ENCODE data around the gene VEZF1.

DNA sequence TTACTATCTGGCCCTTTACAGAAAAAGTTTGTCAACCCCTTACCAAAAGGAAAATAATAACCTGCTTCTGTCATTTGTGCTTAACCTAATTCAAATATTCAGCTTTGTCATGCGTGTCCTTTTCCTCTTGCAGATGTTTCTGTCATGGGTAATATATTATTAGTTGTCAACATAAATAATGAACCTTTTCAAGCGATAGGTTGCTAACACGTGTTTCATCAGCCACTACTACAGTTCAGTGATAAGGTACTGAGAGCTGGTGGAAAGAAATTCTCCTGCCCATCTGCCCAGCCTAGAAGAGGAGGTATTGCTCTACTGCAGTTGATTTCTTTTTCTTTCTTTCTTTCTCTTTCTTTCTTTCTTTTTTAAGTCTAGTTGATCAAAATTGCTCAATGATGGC is 31.0 kb upstream of the VEZF1 start:
- TF ChIP-seq YY1 (IDR thresholded peaks at IDR 0.05; ENCODE audit: low read depth, low read length) (no peak), RFX5 (IDR thresholded peaks at IDR 0.05; ENCODE audit: borderline replicate concordance, low read depth, low read length) (no peak), NANOG (IDR thresholded peaks at IDR 0.05; ENCODE audit: insufficient read depth, low read depth, low read length, poor library complexity, severe bottlenecking) (no peak), JUND (IDR thresholded peaks at IDR 0.05; ENCODE audit: low read length) (no peak), HDAC6 (IDR thresholded peaks at IDR 0.05; ENCODE audit: low read depth, low read length) (no peak), POLR2A (IDR thresholded peaks at IDR 0.05; ENCODE audit: control extremely low read depth in 1 of 2, low read depth in 2 of 2, low read length in 2 of 2) (no peak), POLR2AphosphoS5 (IDR thresholded peaks at IDR 0.05; ENCODE audit: low read depth, low read length) (no peak), GABPA (IDR thresholded peaks at IDR 0.05; ENCODE audit: borderline replicate concordance, insufficient read depth, low read length) (no peak), JUN (IDR thresholded peaks at IDR 0.05; ENCODE audit: low read depth, low read length) (no peak), CEBPB (IDR thresholded peaks at IDR 0.05; ENCODE audit: low read depth, low read length) (no peak), SIN3A (conservative IDR thresholded peaks at IDR 0.05 in 1 of 2, IDR thresholded peaks at IDR 0.05 in 1 of 2; ENCODE audit: low read depth in 1 of 2, low read length in 2 of 2) (no peak)
- TF ChIP-seq, protein P1, sequence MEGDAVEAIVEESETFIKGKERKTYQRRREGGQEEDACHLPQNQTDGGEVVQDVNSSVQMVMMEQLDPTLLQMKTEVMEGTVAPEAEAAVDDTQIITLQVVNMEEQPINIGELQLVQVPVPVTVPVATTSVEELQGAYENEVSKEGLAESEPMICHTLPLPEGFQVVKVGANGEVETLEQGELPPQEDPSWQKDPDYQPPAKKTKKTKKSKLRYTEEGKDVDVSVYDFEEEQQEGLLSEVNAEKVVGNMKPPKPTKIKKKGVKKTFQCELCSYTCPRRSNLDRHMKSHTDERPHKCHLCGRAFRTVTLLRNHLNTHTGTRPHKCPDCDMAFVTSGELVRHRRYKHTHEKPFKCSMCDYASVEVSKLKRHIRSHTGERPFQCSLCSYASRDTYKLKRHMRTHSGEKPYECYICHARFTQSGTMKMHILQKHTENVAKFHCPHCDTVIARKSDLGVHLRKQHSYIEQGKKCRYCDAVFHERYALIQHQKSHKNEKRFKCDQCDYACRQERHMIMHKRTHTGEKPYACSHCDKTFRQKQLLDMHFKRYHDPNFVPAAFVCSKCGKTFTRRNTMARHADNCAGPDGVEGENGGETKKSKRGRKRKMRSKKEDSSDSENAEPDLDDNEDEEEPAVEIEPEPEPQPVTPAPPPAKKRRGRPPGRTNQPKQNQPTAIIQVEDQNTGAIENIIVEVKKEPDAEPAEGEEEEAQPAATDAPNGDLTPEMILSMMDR (IDR thresholded peaks at IDR 0.05; ENCODE audit: control extremely low read depth in 1 of 3, insufficient read depth in 1 of 3, low read depth in 1 of 3, low read length in 3 of 3) = no peak
- TF ChIP-seq, protein P2, sequence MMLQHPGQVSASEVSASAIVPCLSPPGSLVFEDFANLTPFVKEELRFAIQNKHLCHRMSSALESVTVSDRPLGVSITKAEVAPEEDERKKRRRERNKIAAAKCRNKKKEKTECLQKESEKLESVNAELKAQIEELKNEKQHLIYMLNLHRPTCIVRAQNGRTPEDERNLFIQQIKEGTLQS (IDR thresholded peaks at IDR 0.05; ENCODE audit: insufficient read depth, low read depth, low read length) = no peak

Measured in H1 (cell line).